ENCODE data around the gene WDR93. TPM values are rescaled to one million over a fixed set of nuclear protein-coding genes. Genes with fewer than 3 reads are reported as not detected.

WDR93 gene
- total RNA-seq, 2 experiments from 2014 or later = 0.19 TPM; not detected in 1

GRCh38 chr15:89647191-89647851 is 43.3 kb upstream of the WDR93 start:
- H3K27ac ChIP-seq (ENCODE audit: low read depth, low read length, poor library complexity, severe bottlenecking) = no peak overlapping the region
- no peaks in the 10 kb centered on the region for H3K79me2 ChIP-seq (ENCODE audit: insufficient read depth, low read depth, low read length)
- DNase-seq (ENCODE audit: low spot score) = peak; percentile 51
- CTCF ChIA-PET (ENCODE audit: unreplicated experiment) = no interaction called here
- H2AFZ ChIP-seq (ENCODE audit: low read length) = no peak overlapping the region
- intact Hi-C loops (cut with micrococcal nuclease; ENCODE audit: unreplicated experiment) = no loop called here
- H3K4me3 ChIP-seq (ENCODE audit: low read depth, low read length, poor library complexity, severe bottlenecking) = no peak overlapping the region
- no peaks in the 10 kb centered on the region for H3K36me3 ChIP-seq (ENCODE audit: insufficient read depth, low read length)
- H3K4me1 ChIP-seq (ENCODE audit: insufficient read depth, low read length, poor library complexity, severe bottlenecking) = no peaks in the 10 kb centered on the region
- H4K20me1 ChIP-seq (ENCODE audit: insufficient read depth, low read length) = no peaks in the 10 kb centered on the region
- POLR2A ChIA-PET = no interaction called here
- no peak overlapping the region for H3K4me2 ChIP-seq (ENCODE audit: low read length)
- TF ChIP-seq EZH2phosphoT487 (IDR thresholded peaks at IDR 0.05; ENCODE audit: borderline replicate concordance, low read depth, low read length) (no peak), CTCF (conservative IDR thresholded peaks at IDR 0.05; ENCODE audit: low read length) (peak; percentile 88)
- H3K9me3 ChIP-seq (ENCODE audit: low read length) = no peaks in the 10 kb centered on the region
- BruUV-seq (replicated peaks) = no TSS peak
- no peaks in the 10 kb centered on the region for H3K9me2 ChIP-seq (ENCODE audit: insufficient read depth, low read length)

- POLR2A ChIA-PET = no interaction called here
- no peak overlapping the region for H3K4me3 ChIP-seq (ENCODE audit: low read depth, low read length, poor library complexity, severe bottlenecking)
Measured at GRCh38 chr15:89648106-89649012, 42.3 kb upstream of the WDR93 start.

More at GRCh38 chr15:89648106-89649012, 42.3 kb upstream of the WDR93 start:
- TF ChIP-seq EZH2phosphoT487 (IDR thresholded peaks at IDR 0.05; ENCODE audit: borderline replicate concordance, low read depth, low read length) = no peak
- no peak for TF ChIP-seq CTCF (conservative IDR thresholded peaks at IDR 0.05; ENCODE audit: low read length)
- Histone ChIP-seq H4K20me1 (ENCODE audit: insufficient read depth, low read length) (no peaks in the 10 kb centered on the region), H3K4me1 (ENCODE audit: insufficient read depth, low read length, poor library complexity, severe bottlenecking) (no peaks in the 10 kb centered on the region), H3K79me2 (ENCODE audit: insufficient read depth, low read depth, low read length) (no peaks in the 10 kb centered on the region), H3K9me3 (ENCODE audit: low read length) (no peaks in the 10 kb centered on the region), H2AFZ (ENCODE audit: low read length) (no peak overlapping the region), H3K27ac (ENCODE audit: low read depth, low read length, poor library complexity, severe bottlenecking) (no peak overlapping the region), H3K36me3 (ENCODE audit: insufficient read depth, low read length) (no peaks in the 10 kb centered on the region), H3K4me2 (ENCODE audit: low read length) (no peak overlapping the region), H3K9me2 (ENCODE audit: insufficient read depth, low read length) (no peaks in the 10 kb centered on the region)
- no TSS peak for BruUV-seq (replicated peaks)
- CTCF ChIA-PET (ENCODE audit: unreplicated experiment) = no interaction called here
- DNase-seq (ENCODE audit: low spot score) = no peak
- intact Hi-C loops (cut with micrococcal nuclease; ENCODE audit: unreplicated experiment) = no loop called here

Data from OCI-LY7 (cell line).